Measurements from ENCODE around the gene DPPA2. TPM values are rescaled to one million over a fixed set of nuclear protein-coding genes. Genes with fewer than 3 reads are reported as not detected.

Gene DPPA2
- total RNA-seq, 1 donor from 2014 or later = not detected

DNA sequence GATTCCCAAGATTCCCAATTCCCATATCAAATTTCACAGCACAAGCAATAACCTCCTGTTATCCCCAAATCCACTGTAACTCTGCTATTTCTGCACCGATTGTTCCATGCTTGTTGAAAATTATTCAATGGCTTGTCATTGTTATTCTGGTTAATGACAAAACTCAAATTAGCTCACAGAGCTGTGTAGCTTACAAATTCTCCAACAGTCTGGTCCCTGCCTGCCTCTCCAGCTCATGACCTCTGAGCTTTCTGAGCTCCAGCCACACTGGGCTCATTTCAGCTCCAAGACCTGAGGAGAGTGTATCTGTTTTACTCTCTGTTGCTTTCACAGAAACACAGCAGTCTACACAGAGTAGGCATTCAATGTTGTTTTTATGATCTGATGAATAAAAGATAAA lies 3.3 kb downstream of the DPPA2 start:
- DNase-seq = no peak

DNA sequence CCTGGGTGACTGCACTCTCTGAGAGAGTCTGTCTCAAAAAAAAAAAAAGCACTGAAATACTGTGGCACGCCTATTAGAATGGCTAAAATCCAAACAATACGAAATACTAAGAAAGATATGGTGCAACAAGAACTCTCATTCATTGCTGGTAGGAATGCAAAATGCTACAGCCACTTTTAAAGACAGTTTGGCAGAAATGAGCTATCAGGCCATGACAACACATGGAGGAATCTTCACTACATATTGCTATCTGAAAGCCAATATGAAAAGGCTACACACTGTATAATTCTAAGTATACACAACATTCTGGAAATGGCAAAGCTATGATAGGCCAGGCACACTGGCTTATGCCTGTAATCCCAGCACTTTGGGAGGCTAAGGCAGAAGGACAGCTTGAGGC lies 18.8 kb downstream of the DPPA2 start:
- no peak for DNase-seq

DNA sequence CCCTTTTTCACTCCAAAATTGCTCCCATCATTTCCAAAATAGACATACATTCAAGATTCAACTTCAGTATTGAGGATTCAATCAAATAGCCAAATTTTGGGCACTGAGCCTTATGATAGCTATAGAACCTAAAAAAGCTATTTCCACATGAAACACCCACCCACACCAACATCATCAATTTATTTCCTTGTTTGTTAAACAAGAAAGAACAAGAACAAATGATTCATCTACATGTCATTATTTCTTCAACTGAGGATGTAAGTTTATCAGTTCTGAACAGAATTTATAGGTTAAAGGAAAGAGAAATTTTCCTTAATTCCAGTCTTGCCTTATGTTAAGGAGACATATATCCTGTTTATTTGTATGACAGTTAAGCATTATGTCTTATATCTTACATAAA lies 32.2 kb downstream of the DPPA2 start:
- DNase-seq = no peak

DNA sequence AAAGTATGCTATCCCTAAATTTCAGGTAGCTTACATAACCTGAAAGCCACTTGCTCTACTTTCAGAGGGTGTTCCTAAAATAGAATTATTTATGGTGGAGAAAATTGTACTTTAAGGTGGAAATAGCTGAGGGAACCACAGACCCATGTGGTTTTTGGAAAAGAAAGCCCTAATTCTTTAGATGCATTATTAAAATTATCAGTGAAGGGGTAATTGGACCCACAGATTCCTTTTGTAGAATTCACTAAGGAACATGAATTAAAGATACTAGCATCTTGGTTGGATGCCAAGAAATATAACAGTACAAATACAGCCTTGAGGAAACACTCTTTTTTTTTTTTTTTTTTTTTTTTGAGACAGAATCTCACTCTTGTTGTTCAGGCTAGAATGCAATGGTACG lies 37.8 kb downstream of the DPPA2 start:
- DNase-seq = no peak

DNA sequence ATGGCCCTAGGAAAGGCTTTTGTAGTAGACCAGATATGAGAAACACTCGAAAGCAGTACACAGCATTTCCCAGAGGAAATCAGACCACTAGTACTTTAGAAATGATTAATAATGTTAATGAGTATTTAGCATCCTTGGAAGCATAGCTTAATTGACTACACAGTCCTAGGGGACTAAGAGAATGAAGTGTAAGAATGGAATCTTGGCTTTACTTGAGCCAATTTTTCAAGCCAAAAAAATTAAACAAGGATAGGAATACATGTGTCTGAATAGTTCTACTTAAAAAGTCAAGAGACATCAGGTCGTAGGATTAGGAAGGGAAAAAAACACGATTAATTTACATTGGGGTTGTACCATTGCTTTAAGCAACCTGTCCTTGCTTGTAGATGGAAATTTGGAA lies 38.2 kb downstream of the DPPA2 start:
- DNase-seq = no peak

DNA sequence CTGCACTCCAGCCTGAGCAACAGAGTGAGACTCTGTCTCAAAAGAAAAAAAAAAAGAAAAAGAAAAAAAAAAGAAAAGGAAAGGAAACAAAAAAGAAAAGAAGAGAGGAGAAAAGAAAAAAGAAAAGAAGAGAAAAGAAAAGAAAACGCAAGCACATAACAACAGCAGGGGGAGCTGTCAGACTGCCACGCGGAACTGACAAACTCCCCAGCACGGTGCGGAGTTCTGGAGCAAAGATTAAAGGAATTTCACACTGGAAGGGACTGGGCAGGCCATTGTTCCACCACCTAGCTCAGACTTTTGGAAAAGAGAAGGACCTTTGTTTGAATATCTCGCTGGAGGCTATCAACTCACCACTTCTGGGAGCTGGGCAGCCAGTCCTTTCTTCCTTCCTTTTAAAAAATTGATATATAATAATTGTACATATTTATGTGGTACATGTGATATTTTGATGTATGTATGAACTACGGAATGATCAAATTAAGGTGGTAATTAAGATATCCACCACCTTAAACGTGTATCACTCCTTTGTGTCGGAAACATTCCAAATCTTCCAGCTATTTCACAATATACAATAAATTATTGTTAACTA lies 40.5 kb downstream of the DPPA2 start:
- peak; percentile 66 for DNase-seq

DNA sequence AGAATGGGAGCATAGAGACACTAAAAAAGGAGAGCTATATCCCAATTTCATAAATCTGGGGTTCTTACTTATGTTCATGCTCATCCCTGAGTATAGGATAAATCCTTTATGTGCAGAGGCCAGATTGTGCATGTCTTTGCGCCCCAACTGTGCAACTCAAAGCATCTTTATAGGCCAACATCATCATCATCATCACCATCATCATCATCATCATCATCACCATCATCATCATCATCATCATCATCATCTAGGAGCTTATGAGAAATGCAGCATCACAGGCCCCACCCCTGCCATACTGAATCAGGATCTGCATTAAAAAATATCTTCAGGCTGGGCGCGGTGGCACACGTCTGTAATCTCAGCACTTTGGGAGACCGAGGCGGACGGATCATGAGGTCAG lies 45.5 kb downstream of the DPPA2 start:
- no peak for DNase-seq

DNA sequence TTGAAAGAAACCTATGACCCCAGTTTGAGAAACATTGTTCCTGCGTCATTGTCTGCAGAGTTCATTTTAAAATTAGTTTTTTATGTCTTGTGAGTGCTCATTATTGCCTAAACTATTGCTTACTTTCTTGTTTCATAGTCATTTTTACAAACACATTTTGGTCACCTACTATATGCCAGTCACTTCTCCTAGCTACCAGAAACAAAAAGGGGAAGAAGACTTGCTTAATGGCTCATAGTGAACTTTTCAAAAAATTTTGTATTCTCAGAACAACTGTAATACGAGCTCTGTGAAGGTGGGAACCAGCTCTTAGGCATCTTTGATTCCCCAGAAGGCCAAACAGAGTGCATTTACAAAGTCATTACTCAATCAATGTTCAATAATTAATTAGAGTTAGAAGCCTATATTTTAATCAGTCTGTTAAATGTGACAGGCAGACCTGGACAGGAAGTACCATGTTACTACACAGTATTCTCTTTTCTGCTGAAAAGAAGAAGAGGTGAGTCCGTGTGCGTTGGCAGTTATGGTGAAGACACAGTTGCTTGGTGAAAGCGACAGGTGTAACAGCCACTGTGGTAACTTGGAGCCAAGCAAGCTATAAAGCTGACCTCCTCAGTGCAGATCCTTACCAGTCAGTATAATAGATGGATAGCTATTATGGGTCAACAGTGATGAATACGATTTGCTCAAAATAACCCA lies 46.6 kb downstream of the DPPA2 start:
- no peak for DNase-seq

DNA sequence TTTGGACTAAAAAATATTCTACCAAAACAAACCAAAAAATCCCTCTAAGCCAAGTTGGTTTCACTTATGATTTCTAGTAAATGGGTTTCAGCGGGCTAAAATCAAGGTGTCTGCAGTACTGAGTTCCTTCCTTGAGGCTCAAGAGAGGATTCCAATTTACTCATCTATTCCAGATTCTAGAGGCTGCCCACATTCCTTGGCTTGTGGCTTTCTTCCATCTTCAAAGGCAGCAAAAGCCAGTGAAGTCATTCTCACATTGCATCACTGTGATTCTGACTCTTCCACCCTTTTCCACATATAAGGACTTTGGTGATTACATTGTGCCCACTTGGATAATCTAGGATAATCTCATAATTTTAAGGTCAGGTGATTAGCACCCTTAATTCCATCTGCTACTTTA lies 48.1 kb downstream of the DPPA2 start:
- no peak for DNase-seq

DNA sequence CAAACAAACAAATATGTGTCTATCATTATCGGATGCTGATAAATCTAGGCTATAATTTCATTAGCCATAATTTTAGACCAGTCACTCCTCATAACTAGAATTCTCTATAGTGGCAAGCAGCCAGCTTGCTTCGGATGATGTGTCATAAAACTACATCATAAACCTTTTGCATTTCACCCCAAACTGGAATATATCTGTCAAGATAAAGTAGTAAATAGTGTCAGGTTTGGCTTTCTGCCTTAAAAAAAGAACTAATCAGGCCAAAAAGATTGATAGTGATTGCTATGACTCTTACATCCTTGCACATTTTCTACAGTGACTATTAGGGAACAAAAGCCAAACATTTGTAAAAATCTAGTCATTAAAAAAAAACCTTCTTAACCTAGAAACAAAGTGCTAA lies 51.0 kb downstream of the DPPA2 start:
- no peak for DNase-seq

DNA sequence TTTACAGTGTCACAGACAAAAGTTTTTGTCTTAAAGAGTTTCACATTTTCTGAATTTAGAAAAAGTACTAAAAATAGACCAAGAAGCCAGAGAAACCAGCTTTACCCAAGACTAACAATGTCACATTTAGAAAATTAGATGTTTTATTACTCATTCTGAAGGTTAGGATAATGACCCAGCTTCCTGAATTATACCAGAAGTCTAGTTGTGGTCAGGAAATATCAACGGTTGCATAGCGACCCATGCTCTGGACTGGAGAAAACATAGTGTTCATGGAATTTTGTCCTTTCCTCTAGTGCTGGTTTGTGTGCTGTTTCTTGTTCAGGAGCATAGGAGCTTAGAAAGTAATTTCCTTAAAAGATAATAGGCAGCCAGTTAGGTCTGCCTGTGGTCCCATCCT lies 59.0 kb downstream of the DPPA2 start:
- peak; percentile 21 for DNase-seq

DNA sequence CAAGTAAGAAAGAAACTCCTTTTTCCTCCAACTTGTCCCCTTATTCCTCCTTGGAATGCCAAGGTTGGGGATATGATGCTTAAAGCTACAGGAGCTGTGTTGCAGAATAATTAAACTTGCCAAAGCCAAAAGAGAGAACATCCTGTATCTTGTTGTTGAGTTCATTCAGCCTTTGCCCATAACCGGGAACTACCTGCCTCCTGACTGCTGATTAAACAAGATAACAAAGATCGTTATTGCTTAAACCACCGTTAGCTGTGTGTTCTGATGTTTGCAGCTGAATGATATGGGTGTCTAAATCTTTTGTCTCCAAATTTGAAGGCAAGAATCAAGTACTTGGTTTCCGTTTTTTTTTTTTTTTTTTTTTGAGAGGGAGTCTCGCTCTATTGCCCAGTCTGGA lies 61.5 kb downstream of the DPPA2 start:
- no peak for DNase-seq

DNA sequence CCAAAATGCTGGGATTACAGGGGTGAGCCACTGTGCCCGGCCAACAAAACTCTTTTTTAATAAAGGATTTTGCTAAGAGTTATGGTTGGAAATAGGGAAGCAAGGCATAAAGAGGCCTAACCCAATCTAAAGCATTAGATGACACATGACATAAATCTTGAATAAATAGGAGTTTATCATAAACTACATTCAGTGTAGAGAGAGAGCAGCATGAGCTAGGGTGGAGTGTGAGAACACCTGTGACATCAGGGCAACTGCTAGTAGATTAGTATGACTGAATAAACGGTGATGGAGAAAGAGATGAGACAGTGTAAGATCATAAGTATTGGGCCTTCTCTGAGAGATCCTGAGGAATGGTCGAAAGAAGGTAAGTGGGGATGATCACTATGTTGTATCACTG lies 63.7 kb downstream of the DPPA2 start:
- no peak for DNase-seq

Small RNA genes within 50 kb of the gene (small RNA-seq; reads per million reads assigned to genes)
- not detected for gene AC124945.1 (ENCODE audit: low replicate concordance)
- not detected for gene RF00017 (ENCODE audit: low replicate concordance)

Other genes with a start within 250 kb of the DPPA2 start
- gene MORC1, start 198.4 kb downstream of the DPPA2 start, total RNA-seq = not detected
- gene C3orf85, start 179.8 kb downstream of the DPPA2 start, total RNA-seq = not detected
- 1.7 TPM for gene DPPA4, start 21.0 kb upstream of the DPPA2 start, total RNA-seq